KMS-11 (cell line): ENCODE measurements around the gene ALOX15B.

Experiments
- H2AFZ ChIP-seq: fragments of 200-600 bp; sonication (generic); 2 replicates; pipeline ENCODE4 v1.6.1; 2016; ENCODE audit warnings: antibody characterized with exemption, mixed run types, low read depth
- H3K27ac ChIP-seq: fragments of 200-600 bp; sonication (generic); 2 replicates; pipeline ENCODE4 v1.6.1; 2016; ENCODE audit warnings: mild to moderate bottlenecking, mixed run types
- H3K27me3 ChIP-seq: fragments of 200-600 bp; sonication (generic); 2 replicates; pipeline ENCODE4 v1.6.1; 2017; ENCODE audit warnings: mild to moderate bottlenecking, low read depth, mixed run types, moderate library complexity; ENCODE audit not compliant: insufficient read depth
- H3K36me3 ChIP-seq: fragments of 200-600 bp; sonication (generic); 2 replicates; pipeline ENCODE4 v1.6.1; 2017; ENCODE audit warnings: mild to moderate bottlenecking, mixed run types; ENCODE audit not compliant: insufficient read depth
- H3K4me1 ChIP-seq: fragments of 200-600 bp; sonication (generic); 2 replicates; pipeline ENCODE4 v1.6.1; 2016; ENCODE audit warnings: mild to moderate bottlenecking, low read depth, mixed run types; ENCODE audit not compliant: poor library complexity, severe bottlenecking
- H3K4me2 ChIP-seq: fragments of 200-600 bp; sonication (generic); 2 replicates; pipeline ENCODE4 v1.7.0; 2016; ENCODE audit warnings: mild to moderate bottlenecking, mixed run types
- H3K4me3 ChIP-seq: fragments of 200-600 bp; sonication (generic); IDR thresholded peaks from 2 replicates; pipeline ENCODE4 v1.6.1; 2017; ENCODE audit warnings: low read depth, low read length, mixed read lengths; ENCODE audit not compliant: insufficient read depth
- H3K79me2 ChIP-seq: fragments of 200-600 bp; sonication (generic); 2 replicates; pipeline ENCODE4 v1.6.1; 2016; ENCODE audit warnings: low read depth, mixed run types; ENCODE audit not compliant: insufficient read depth
- H3K9ac ChIP-seq: fragments of 200-600 bp; sonication (generic); 2 replicates; pipeline ENCODE4 v1.6.1; 2016; ENCODE audit warnings: mild to moderate bottlenecking, mixed run types
- H4K20me1 ChIP-seq: fragments of 200-600 bp; sonication (generic); 2 replicates; pipeline ENCODE4 v1.6.1; 2016; ENCODE audit warnings: mild to moderate bottlenecking, mixed run types; ENCODE audit not compliant: insufficient read depth
- TF ChIP-seq, protein P1 (sequence below): fragments of 200-600 bp; sonication (generic); conservative IDR thresholded peaks from 2 replicates; pipeline ENCODE4 v1.6.1; 2017; ENCODE audit warnings: low read depth, mild to moderate bottlenecking, antibody characterized with exemption, low read length, moderate library complexity, mixed read lengths

ALOX15B gene

GRCh38 chr17:8053600-8053999, 14.7 kb downstream of the ALOX15B start:
- H2AFZ ChIP-seq, result no peak overlapping the region
- no peaks in the 10 kb centered on the region for H3K4me1 ChIP-seq
- no peak overlapping the region for H3K9ac ChIP-seq
- no peaks in the 10 kb centered on the region for H3K36me3 ChIP-seq
- H3K4me3 ChIP-seq, result no peak overlapping the region
- TF ChIP-seq, protein P1, sequence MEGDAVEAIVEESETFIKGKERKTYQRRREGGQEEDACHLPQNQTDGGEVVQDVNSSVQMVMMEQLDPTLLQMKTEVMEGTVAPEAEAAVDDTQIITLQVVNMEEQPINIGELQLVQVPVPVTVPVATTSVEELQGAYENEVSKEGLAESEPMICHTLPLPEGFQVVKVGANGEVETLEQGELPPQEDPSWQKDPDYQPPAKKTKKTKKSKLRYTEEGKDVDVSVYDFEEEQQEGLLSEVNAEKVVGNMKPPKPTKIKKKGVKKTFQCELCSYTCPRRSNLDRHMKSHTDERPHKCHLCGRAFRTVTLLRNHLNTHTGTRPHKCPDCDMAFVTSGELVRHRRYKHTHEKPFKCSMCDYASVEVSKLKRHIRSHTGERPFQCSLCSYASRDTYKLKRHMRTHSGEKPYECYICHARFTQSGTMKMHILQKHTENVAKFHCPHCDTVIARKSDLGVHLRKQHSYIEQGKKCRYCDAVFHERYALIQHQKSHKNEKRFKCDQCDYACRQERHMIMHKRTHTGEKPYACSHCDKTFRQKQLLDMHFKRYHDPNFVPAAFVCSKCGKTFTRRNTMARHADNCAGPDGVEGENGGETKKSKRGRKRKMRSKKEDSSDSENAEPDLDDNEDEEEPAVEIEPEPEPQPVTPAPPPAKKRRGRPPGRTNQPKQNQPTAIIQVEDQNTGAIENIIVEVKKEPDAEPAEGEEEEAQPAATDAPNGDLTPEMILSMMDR, result no peak
- H4K20me1 ChIP-seq, result no peaks in the 10 kb centered on the region
- no peak overlapping the region for H3K27ac ChIP-seq
- no peaks in the 10 kb centered on the region for H3K79me2 ChIP-seq
- no peak overlapping the region for H3K4me2 ChIP-seq
- H3K27me3 ChIP-seq, result no peaks in the 10 kb centered on the region

DNA sequence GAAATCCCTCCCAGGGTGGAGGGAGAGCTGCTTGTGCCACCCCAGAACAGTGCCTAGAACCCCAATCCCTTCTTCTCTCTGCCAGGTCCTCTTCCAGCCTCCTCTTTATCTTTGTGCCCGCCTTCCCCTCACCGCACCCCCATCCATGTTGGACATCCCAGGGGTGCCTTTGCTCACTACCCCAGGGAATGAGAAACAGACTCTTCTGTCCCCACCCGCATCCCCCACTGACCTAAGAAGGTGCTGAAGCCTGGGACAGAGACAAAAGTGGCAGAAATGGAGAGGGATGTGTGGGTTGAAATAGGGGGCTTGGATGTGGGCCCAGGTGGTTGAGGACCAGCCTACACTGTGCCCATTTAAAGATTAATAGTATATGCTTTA, 17.0 kb downstream of the ALOX15B start:
- H3K27ac ChIP-seq, result no peak overlapping the region
- H3K4me2 ChIP-seq, result no peak overlapping the region
- no peak overlapping the region for H2AFZ ChIP-seq
- H3K9ac ChIP-seq, result no peak overlapping the region
- TF ChIP-seq, protein P1, result no peak
- H4K20me1 ChIP-seq, result no peaks in the 10 kb centered on the region
- no peaks in the 10 kb centered on the region for H3K79me2 ChIP-seq
- H3K36me3 ChIP-seq, result no peaks in the 10 kb centered on the region
- peaks cover 2% of the 10 kb centered on the region; the same call in 1 of the 2 replicates for H3K27me3 ChIP-seq
- H3K4me3 ChIP-seq, result no peak overlapping the region
- H3K4me1 ChIP-seq, result no peaks in the 10 kb centered on the region

- Histone ChIP-seq H3K4me1 (no peaks in the 10 kb centered on the region), H3K27me3 (peaks cover 2% of the 10 kb centered on the region; the same call in 1 of the 2 replicates), H3K4me3 (no peak overlapping the region), H3K79me2 (no peaks in the 10 kb centered on the region), H3K36me3 (no peaks in the 10 kb centered on the region), H3K9ac (no peak overlapping the region), H3K27ac (no peak overlapping the region), H3K4me2 (no peak overlapping the region), H4K20me1 (no peaks in the 10 kb centered on the region), H2AFZ (no peak overlapping the region)
- TF ChIP-seq, protein P1, result no peak
Measured at GRCh38 chr17:8056232-8056975, 17.5 kb downstream of the ALOX15B start.

DNA sequence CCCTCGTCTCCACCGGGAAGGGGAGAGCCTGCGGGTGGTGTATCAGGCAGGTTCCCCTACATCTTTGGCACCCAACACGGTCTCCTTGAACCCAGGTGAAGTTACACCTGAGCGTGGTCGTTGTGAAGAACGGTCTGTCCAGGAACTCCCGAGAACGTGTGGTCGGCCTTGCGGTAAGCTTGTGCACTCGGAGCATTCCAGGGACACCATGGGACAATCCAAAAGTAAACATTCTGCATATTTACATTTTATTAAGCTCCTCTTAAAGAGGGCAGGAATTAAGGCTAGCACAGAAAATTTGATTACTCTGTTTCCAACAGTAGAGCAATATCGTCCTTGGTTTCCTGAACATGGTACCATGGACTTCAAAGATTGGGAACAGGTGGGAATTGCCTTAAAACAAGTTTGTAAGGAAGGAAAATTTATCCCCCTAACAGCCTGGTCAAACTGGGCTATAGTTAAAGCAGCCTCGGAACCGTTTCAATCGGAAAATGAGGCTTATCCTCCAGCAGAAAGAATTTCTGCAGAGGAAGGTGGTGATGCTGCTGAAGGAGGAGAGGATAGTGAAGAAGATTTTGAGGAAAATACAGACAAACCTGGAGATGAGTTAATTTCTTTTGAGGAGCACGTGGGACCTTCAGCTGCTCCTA, 18.2 kb downstream of the ALOX15B start:
- no peaks in the 10 kb centered on the region for H3K79me2 ChIP-seq
- no peak overlapping the region for H3K27ac ChIP-seq
- no peak overlapping the region for H3K9ac ChIP-seq
- H3K27me3 ChIP-seq, result peaks cover 2% of the 10 kb centered on the region; the same call in 1 of the 2 replicates
- TF ChIP-seq, protein P1, result no peak
- H3K4me3 ChIP-seq, result no peak overlapping the region
- H2AFZ ChIP-seq, result no peak overlapping the region
- no peaks in the 10 kb centered on the region for H4K20me1 ChIP-seq
- no peaks in the 10 kb centered on the region for H3K36me3 ChIP-seq
- H3K4me2 ChIP-seq, result no peak overlapping the region
- no peaks in the 10 kb centered on the region for H3K4me1 ChIP-seq
